Spleen (tissue), 7 donors: ENCODE data around the gene NIPAL3.

Source experiments
- CTCF ChIP-seq, 11 experiments: fragments of 200-600 bp in 7 of 11; fragments of 450-650 bp in 4 of 11; sonication (generic) in 4 of 11; IDR thresholded peaks in 8 of 11; conservative IDR thresholded peaks in 3 of 11; 1 replicate in 7 of 11; 2 replicates in 4 of 11; pipeline versions ENCODE4 v1.4.0 to v1.8.0; 2016 to 2021; ENCODE audit warnings: antibody characterized with exemption in 11 of 11, inconsistent platforms in 4 of 11, mild to moderate bottlenecking in 1 of 11
- POLR2AphosphoS5 ChIP-seq, 3 donors: sonication (generic); formaldehyde crosslinking; IDR thresholded peaks; one replicate each; pipeline ENCODE4 v1.5.1; 2017; ENCODE audit warnings: antibody characterized with exemption in 3 of 3
- donor health status: DM: no; HTN: no; CAD: no; lungs with moderate emphysema.
- donor health status: DM: no; HTN: no; CAD: no.
- donor health status: DM: no; HTN: no; CAD: no.

- no peak for TF ChIP-seq CTCF (IDR thresholded peaks at IDR 0.05 in 8 of 11, conservative IDR thresholded peaks at IDR 0.05 in 3 of 11)
- TF ChIP-seq POLR2AphosphoS5 (IDR thresholded peaks at IDR 0.05) = no peak
Measured at GRCh38 chr1:24380508-24380907, 35.1 kb upstream of the NIPAL3 start.
